ENCODE results near the gene MARCHF7.

The MARCHF7 gene

GRCh38 chr2:159760326-159760725 lies 48.0 kb downstream of the MARCHF7 start:
- peaks cover 4% of the 10 kb centered on the region for H3K27me3 Mint-ChIP-seq (ENCODE audit: low read depth, poor library complexity)
- peaks cover 65% of the 10 kb centered on the region for H3K36me3 Mint-ChIP-seq (ENCODE audit: low read depth)
- no peak overlapping the region for H3K4me3 Mint-ChIP-seq
- H3K27ac Mint-ChIP-seq: no peak overlapping the region
- no peaks in the 10 kb centered on the region for H3K9me3 Mint-ChIP-seq
- DNase-seq: no peak
- no peak for TF ChIP-seq CTCF (IDR thresholded peaks at IDR 0.05)
- no peaks in the 10 kb centered on the region for H3K4me1 Mint-ChIP-seq

GRCh38 chr2:159762075-159762474 lies 49.8 kb downstream of the MARCHF7 start:
- no peak for DNase-seq
- no peaks in the 10 kb centered on the region for H3K4me1 Mint-ChIP-seq
- H3K4me3 Mint-ChIP-seq: no peak overlapping the region
- peaks cover 79% of the 10 kb centered on the region for H3K36me3 Mint-ChIP-seq (ENCODE audit: low read depth)
- no peak overlapping the region for H3K27ac Mint-ChIP-seq
- peaks cover 4% of the 10 kb centered on the region for H3K27me3 Mint-ChIP-seq (ENCODE audit: low read depth, poor library complexity)
- no peaks in the 10 kb centered on the region for H3K9me3 Mint-ChIP-seq
- TF ChIP-seq CTCF (IDR thresholded peaks at IDR 0.05): no peak
